GM12875 (cell line): Measurements from ENCODE around the gene MAML2.

Experiments
- H3K4me3 ChIP-seq: one replicate; pipeline ENCODE4 v1.5.1; 2011; ENCODE audit warnings: low read depth, low read length, control low read depth
- CTCF ChIP-seq: IDR thresholded peaks from 2 replicates; pipeline ENCODE4 v1.5.1; 2011; ENCODE audit warnings: low read depth, mild to moderate bottlenecking, control low read depth, inconsistent platforms, low read length, moderate library complexity, borderline replicate concordance; ENCODE audit not compliant: insufficient read depth

Gene MAML2

GRCh38 chr11:96014217-96014616, 328.8 kb downstream of the MAML2 start:
- no peak for TF ChIP-seq CTCF
- H3K4me3 ChIP-seq = no peak overlapping the region

DNA sequence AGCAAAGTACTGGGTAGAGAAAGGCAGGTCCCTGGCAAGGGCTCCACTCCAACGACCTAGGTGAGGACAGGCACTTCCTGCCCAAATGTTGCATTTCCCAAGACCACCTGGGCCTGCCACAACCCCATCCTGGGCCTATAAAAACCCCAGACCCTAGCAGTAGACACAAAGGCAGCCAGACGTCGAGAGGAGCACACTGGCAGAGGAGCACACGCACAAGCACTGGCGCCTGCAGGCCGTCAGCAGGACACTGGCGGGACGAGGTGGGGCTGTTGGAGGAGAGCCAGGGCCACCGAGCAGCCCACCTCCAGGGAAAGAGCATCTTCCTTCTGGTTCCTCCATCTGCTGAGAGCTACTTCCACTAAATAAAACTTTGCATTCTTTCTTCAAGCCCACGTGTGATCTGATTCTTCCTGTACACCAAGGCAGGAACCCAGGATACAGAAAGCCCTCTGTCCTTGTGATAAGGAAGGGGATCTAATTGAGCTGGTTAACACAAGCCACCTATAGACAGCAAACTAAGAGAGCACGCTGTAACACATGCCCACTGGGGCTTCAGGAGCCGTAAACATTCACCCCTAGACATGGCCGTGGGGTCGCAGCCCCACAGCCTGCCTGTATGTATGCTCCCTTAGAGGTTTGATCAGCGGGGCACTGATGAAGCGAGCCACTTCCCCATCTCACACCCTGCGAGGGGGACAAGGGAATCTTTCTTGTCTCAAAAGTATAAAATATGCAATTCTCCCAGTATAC, 329.4 kb downstream of the MAML2 start:
- TF ChIP-seq CTCF = no peak

DNA sequence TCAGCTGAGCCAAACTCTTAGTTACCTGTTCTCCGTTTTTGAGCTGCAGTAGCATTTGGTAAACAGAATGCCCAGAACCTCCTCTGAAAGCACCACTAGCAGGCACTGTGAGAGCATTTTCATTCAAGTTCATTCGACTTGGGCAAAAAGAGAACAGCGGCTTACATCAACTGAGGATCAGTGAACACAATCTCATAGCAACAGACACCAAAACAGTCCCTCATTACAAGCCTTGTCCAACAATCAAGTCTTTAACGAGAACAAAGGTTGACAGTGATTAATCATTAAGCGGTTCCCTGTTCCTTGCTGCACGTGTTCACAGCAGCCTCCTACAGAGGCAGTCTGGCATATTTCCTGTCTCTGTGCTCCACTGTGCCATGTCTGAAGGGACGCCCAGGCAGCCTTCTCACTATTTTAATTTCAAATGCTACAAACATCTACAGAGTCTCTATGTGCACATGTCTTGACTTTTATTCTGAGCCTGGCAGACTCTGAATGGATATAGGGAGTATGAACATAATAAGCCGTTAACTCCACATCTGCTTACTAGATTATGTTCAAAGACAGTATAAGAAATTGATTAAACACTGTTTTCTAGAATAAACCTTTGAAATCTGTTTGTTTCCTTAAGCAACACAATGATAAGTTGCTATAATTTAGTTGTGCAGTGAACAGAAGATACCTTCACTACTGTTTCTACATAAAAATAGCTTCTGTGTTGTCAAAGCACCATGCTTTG, 330.7 kb downstream of the MAML2 start:
- H3K4me3 ChIP-seq = no peak overlapping the region

More for the DNA sequence above, 329.4 kb downstream of the MAML2 start:
- no peak overlapping the region for H3K4me3 ChIP-seq

DNA sequence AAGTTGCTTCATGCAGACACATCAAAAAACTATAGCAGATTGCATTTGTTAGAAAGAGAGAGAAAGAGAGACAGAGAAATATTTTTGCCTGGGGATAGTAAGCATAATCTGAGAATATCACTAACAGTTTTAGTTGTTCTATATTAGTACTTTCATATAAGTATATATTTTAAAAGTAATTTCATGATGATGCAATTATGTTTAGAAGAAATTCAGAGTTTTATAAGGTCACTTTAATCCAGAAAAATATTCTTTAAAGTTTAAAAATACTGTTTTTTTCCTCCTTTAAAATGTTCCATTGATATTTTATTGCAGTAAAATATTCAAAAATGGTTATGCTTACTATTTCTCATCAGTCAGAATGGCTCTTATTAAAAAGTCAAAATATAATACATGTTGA, 332.3 kb downstream of the MAML2 start:
- H3K4me3 ChIP-seq = no peak overlapping the region
- TF ChIP-seq CTCF = no peak

More for the DNA sequence above, 330.7 kb downstream of the MAML2 start:
- peak; percentile 77 for TF ChIP-seq CTCF

- H3K4me3 ChIP-seq = no peak overlapping the region
- no peak for TF ChIP-seq CTCF
Observed at GRCh38 chr11:96008161-96008720, 334.8 kb downstream of the MAML2 start.

DNA sequence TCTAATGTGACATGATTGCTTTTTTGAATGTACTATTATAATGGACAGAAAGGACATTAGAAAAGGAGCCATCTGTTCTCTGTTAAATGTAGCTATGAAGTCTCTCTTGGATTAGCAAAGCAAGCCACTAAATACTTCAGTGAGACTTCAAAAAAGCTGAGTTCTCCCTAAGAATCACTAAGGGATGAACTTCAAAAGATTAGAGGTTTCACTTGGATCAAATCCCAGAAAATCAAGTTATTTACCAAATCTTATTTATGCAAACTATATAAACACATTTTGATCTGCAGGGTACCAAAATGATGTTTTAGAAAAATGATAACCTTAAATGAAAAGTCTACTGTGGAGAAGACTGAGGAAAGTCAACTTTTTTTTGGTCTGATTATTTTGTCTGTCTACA, 337.0 kb downstream of the MAML2 start:
- H3K4me3 ChIP-seq = no peak overlapping the region
- no peak for TF ChIP-seq CTCF
